H1 (cell line): ENCODE data around the gene PRRT4. TPM values are rescaled to one million over a fixed set of nuclear protein-coding genes. Genes with fewer than 3 reads are reported as not detected.

Experiments
- CTCF ChIA-PET: fragments of 300-600 bp; sonication (Branson Sonifier 250); formaldehyde crosslinking; loops from one replicate; lab custom pipeline; 2021; ENCODE audit not compliant: partially characterized antibody; lab: Charles Lee
- POLR2A ChIA-PET: fragments of 300-600 bp; sonication (Branson Sonifier 250); formaldehyde crosslinking; loops from one replicate; lab custom pipeline; 2021; ENCODE audit warnings: inconsistent platforms; ENCODE audit not compliant: partially characterized antibody; lab: Charles Lee
- DNase-seq, 2 experiments: peaks; one replicate each; pipeline versions ENCODE4 v3.0.0 to v3.0.0-alpha.2; 2010 to 2022; ENCODE audit warnings: low spot score in 2 of 2, low read depth in 1 of 2, mixed read lengths in 1 of 2
- FAIRE-seq: peaks from 2 replicates; lab custom pipeline; 2011; peaks lifted over from hg19 to GRCh38; lab: Jason Lieb, UNC
- H2AFZ ChIP-seq: 2 replicates; pipeline ENCODE4 v1.8.1; 2012; ENCODE audit warnings: low read length, inconsistent platforms
- H2AK5ac ChIP-seq: 2 replicates; pipeline ENCODE4 v1.6.1; 2013; ENCODE audit warnings: low read depth, low read length
- H2BK120ac ChIP-seq: replicated peaks from 2 replicates; pipeline ENCODE3; 2013; ENCODE audit warnings: low read depth, low read length, inconsistent platforms
- H2BK12ac ChIP-seq: 2 replicates; pipeline ENCODE4 v1.6.1; 2013; ENCODE audit warnings: low read depth, low read length
- H2BK15ac ChIP-seq: 2 replicates; pipeline ENCODE4 v1.6.1; 2013; ENCODE audit warnings: low read length
- H2BK20ac ChIP-seq: 2 replicates; pipeline ENCODE4 v1.6.1; 2013; ENCODE audit warnings: low read length
- H2BK5ac ChIP-seq: 2 replicates; pipeline ENCODE4 v1.6.1; 2013; ENCODE audit warnings: low read depth, low read length
- H3K14ac ChIP-seq: 2 replicates; pipeline ENCODE4 v1.6.1; 2013; ENCODE audit warnings: inconsistent platforms; ENCODE audit not compliant: insufficient read length
- H3K18ac ChIP-seq: 2 replicates; pipeline ENCODE4 v1.6.1; 2013; ENCODE audit warnings: low read length; ENCODE audit errors: extremely low read depth
- H3K23ac ChIP-seq: 2 replicates; pipeline ENCODE4 v1.6.1; 2013; ENCODE audit warnings: inconsistent platforms; ENCODE audit not compliant: insufficient read length
- H3K23me2 ChIP-seq: 2 replicates; pipeline ENCODE4 v1.6.1; 2013; ENCODE audit warnings: low read depth, low read length
- H3K27ac ChIP-seq: 2 replicates; pipeline ENCODE4 v1.6.1; 2011; ENCODE audit warnings: low read depth, low read length, inconsistent platforms
- H3K27me3 ChIP-seq, 4 experiments: replicated peaks in 1 of 4; 1 replicate in 1 of 4; 2 replicates in 3 of 4; pipeline versions ENCODE4 v1.6.1 to v1.8.1; 2011 to 2013; ENCODE audit warnings: low read length in 3 of 4, mild to moderate bottlenecking in 3 of 4, inconsistent platforms in 2 of 4, mixed read lengths in 2 of 4, moderate library complexity in 1 of 4; ENCODE audit not compliant: control insufficient read depth in 3 of 4, insufficient read depth in 3 of 4; ENCODE audit errors: extremely low read depth in 1 of 4
- H3K36me3 ChIP-seq, 4 experiments: 2 replicates each; pipeline versions ENCODE4 v1.6.1 to v1.8.1; 2011 to 2013; ENCODE audit warnings: mild to moderate bottlenecking in 4 of 4, low read length in 3 of 4, moderate library complexity in 2 of 4, control low read depth in 1 of 4, inconsistent platforms in 1 of 4; ENCODE audit not compliant: insufficient read depth in 4 of 4, control insufficient read depth in 2 of 4
- H3K4ac ChIP-seq: replicated peaks from 2 replicates; pipeline ENCODE3; 2013; ENCODE audit warnings: low read length, low read depth, mixed read lengths, inconsistent platforms; ENCODE audit not compliant: insufficient read length
- H3K4me1 ChIP-seq, 4 experiments: replicated peaks in 1 of 4; 1 replicate in 1 of 4; 2 replicates in 3 of 4; pipeline versions ENCODE4 v1.6.1 to v1.8.1; 2011 to 2013; ENCODE audit warnings: low read length in 3 of 4, inconsistent platforms in 2 of 4, mixed read lengths in 1 of 4; ENCODE audit not compliant: insufficient read depth in 4 of 4, control insufficient read depth in 3 of 4
- H3K4me2 ChIP-seq, 2 experiments: 2 replicates each; pipeline versions ENCODE4 v1.6.1 to v1.8.1; 2011 to 2013; ENCODE audit warnings: low read depth in 2 of 2, low read length in 2 of 2, control low read depth in 1 of 2, inconsistent platforms in 1 of 2, mild to moderate bottlenecking in 1 of 2; ENCODE audit not compliant: insufficient read depth in 1 of 2
- H3K4me3 ChIP-seq, 4 experiments: fragments of 200-600, 300-600 bp in 1 of 4; sonication (generic), shearing (Covaris generic), sonication (Bioruptor Twin) in 1 of 4; 2 replicates each; pipeline versions ENCODE4 v1.5.1 to v1.8.1; 2011 to 2016; ENCODE audit warnings: low read length in 4 of 4, low read depth in 3 of 4, control low read depth in 2 of 4, inconsistent platforms in 2 of 4, mild to moderate bottlenecking in 2 of 4, mixed read lengths in 1 of 4, moderate library complexity in 1 of 4; ENCODE audit not compliant: insufficient read depth in 2 of 4; ENCODE audit errors: extremely low read depth in 1 of 4
- H3K56ac ChIP-seq: replicated peaks from 2 replicates; pipeline ENCODE3; 2013; ENCODE audit warnings: low read depth, mild to moderate bottlenecking, mixed read lengths, low read length, inconsistent platforms; ENCODE audit not compliant: insufficient read length
- H3K79me1 ChIP-seq: 2 replicates; pipeline ENCODE4 v1.6.1; 2013; ENCODE audit warnings: low read depth, low read length, control low read depth
- H3K79me2 ChIP-seq, 2 experiments: 2 replicates each; pipeline versions ENCODE4 v1.6.1 to v1.8.1; 2012 to 2013; ENCODE audit warnings: low read length in 2 of 2, mild to moderate bottlenecking in 2 of 2, inconsistent platforms in 1 of 2; ENCODE audit not compliant: insufficient read depth in 2 of 2, control insufficient read depth in 1 of 2
- H3K9ac ChIP-seq, 4 experiments: replicated peaks in 1 of 4; 1 replicate in 1 of 4; 2 replicates in 3 of 4; pipeline versions ENCODE4 v1.6.1 to v1.8.1; 2011 to 2013; ENCODE audit warnings: low read depth in 3 of 4, low read length in 3 of 4, control low read depth in 2 of 4, mild to moderate bottlenecking in 2 of 4, moderate library complexity in 2 of 4, inconsistent platforms in 1 of 4; ENCODE audit errors: extremely low read depth in 1 of 4
- H3K9me3 ChIP-seq, 2 experiments: 2 replicates each; pipeline versions ENCODE4 v1.6.1 to v1.8.1; 2012 to 2013; ENCODE audit warnings: mild to moderate bottlenecking in 2 of 2, moderate library complexity in 2 of 2, control low read depth in 1 of 2, inconsistent platforms in 1 of 2, low read depth in 1 of 2, low read length in 1 of 2, mixed read lengths in 1 of 2; ENCODE audit not compliant: insufficient read depth in 2 of 2
- H4K20me1 ChIP-seq, 2 experiments: replicated peaks in 1 of 2; 2 replicates each; pipeline versions ENCODE3 to v1.8.1; 2011 to 2013; ENCODE audit warnings: inconsistent platforms in 2 of 2, low read length in 2 of 2, mild to moderate bottlenecking in 1 of 2; ENCODE audit not compliant: insufficient read depth in 2 of 2, control insufficient read depth in 1 of 2
- H4K5ac ChIP-seq: 2 replicates; pipeline ENCODE4 v1.6.1; 2013; ENCODE audit warnings: low read length, low read depth, mixed read lengths, inconsistent platforms; ENCODE audit not compliant: insufficient read length
- H4K8ac ChIP-seq: 2 replicates; pipeline ENCODE4 v1.8.0; 2013; ENCODE audit warnings: mild to moderate bottlenecking, moderate library complexity, low read length, inconsistent platforms; ENCODE audit not compliant: insufficient read depth; ENCODE audit errors: extremely low read depth
- H4K91ac ChIP-seq: replicated peaks from 2 replicates; pipeline ENCODE3; 2013; ENCODE audit warnings: low read length, mixed read lengths, inconsistent platforms; ENCODE audit not compliant: insufficient read length
- BACH1 ChIP-seq: IDR thresholded peaks from 2 replicates; pipeline ENCODE4 v1.6.1; 2012; ENCODE audit warnings: low read length, improper control_type of control experiment
- CBX8 ChIP-seq: fragments of 300-800, 300-1000 bp; sonication (generic); IDR thresholded peaks from 2 replicates; pipeline ENCODE4 v1.7.1; 2016; ENCODE audit warnings: low read depth, low read length, borderline replicate concordance
- CHD1 ChIP-seq: IDR thresholded peaks from 2 replicates; pipeline ENCODE4 v1.6.1; 2012; ENCODE audit warnings: low read depth, low read length, improper control_type of control experiment
- MAFK ChIP-seq: IDR thresholded peaks from 2 replicates; pipeline ENCODE4 v1.6.1; 2012; ENCODE audit warnings: low read depth, mild to moderate bottlenecking, improper control_type of control experiment, low read length
- NRF1 ChIP-seq: IDR thresholded peaks from 2 replicates; pipeline ENCODE4 v1.6.1; 2011; ENCODE audit warnings: mild to moderate bottlenecking, low read depth, low read length, improper control_type of control experiment
- POLR2A ChIP-seq, 2 experiments: IDR thresholded peaks; 1 replicate in 1 of 2; 2 replicates in 1 of 2; pipeline ENCODE4 v1.6.1; 2011; ENCODE audit warnings: low read depth in 2 of 2, low read length in 2 of 2, mild to moderate bottlenecking in 2 of 2; ENCODE audit errors: control extremely low read depth in 1 of 2
- RFX5 ChIP-seq: IDR thresholded peaks from 2 replicates; pipeline ENCODE4 v1.6.1; 2011; ENCODE audit warnings: low read depth, low read length, improper control_type of control experiment, borderline replicate concordance
- RNF2 ChIP-seq: fragments of 200-900, 300-1000 bp; sonication (generic); IDR thresholded peaks from 2 replicates; pipeline ENCODE4 v1.7.1; 2016; ENCODE audit warnings: borderline replicate concordance, low read depth, mild to moderate bottlenecking, antibody characterized with exemption, low read length; ENCODE audit not compliant: poor library complexity, severe bottlenecking; ENCODE audit errors: missing control alignments
- SAP30 ChIP-seq: fragments of 300-600 bp; sonication (generic); IDR thresholded peaks from 2 replicates; pipeline ENCODE4 v1.7.1; 2012; ENCODE audit warnings: low read length, moderate library complexity, mild to moderate bottlenecking, inconsistent platforms; ENCODE audit not compliant: insufficient read depth, insufficient replicate concordance
- TAF1 ChIP-seq: IDR thresholded peaks from 2 replicates; pipeline ENCODE4 v1.6.1; 2011; ENCODE audit warnings: mild to moderate bottlenecking, low read depth, low read length
- TEAD4 ChIP-seq: IDR thresholded peaks from 2 replicates; pipeline ENCODE4 v1.6.1; 2012; ENCODE audit warnings: low read depth, low read length, inconsistent platforms, mixed read lengths
- ZNF274 ChIP-seq: IDR thresholded peaks from 2 replicates; pipeline ENCODE4 v1.7.0; 2012; ENCODE audit warnings: low read length, borderline replicate concordance; ENCODE audit errors: extremely low read depth
- whole genome bisulfite sequencing, 2 experiments: shearing (Covaris generic) in 1 of 2; methylation state at CpG; one replicate each; pipeline versions ENCODE4 v1.1.6 to v1.1.7; 2013 to 2015; ENCODE audit warnings: low lambda C conversion rate in 2 of 2, mixed read lengths in 2 of 2, inconsistent platforms in 1 of 2, low coverage in 1 of 2, missing lambda C conversion rate in 1 of 2; ENCODE audit not compliant: insufficient replicate concordance in 2 of 2, insufficient coverage in 1 of 2, insufficient read length in 1 of 2; ENCODE audit errors: extremely low coverage in 1 of 2, missing lambda C conversion rate in 1 of 2; 5-methylcytosine and 5-hydroxymethylcytosine counted together
- polyA plus RNA-seq, 7 experiments: library from polyadenylated mRNA; depleted of rRNA in 3 of 7; stranded (reverse) in 5 of 7; unstranded in 2 of 7; fragments of >200 nt in 5 of 7; fragments of 200-250 nt in 2 of 7; gene quantifications; 1 replicate in 5 of 7; 2 replicates in 1 of 7; 4 replicates in 1 of 7; pipeline versions ENCODE4 v1.2.1 to v1.2.3, GENCODE V29; 2011 to 2013; ENCODE audit warnings: missing spikeins in 2 of 7, mixed read lengths in 2 of 7
- total RNA-seq: library from RNA; stranded (reverse); fragmentation: NEBNext Ultra II Directional; extraction: Animal tissue kit (Norgen Biotek cat#: 25700); gene quantifications from 2 replicates; pipeline ENCODE4 v1.2.1, GENCODE V29; 2021
- TF ChIP-seq, protein P1 (sequence below): IDR thresholded peaks from 2 replicates; pipeline ENCODE4 v1.6.1; 2011; ENCODE audit warnings: low read depth, mild to moderate bottlenecking, low read length; ENCODE audit not compliant: insufficient read depth

The PRRT4 gene
- total and polyA plus RNA-seq, 2 of the 8 experiments (the other 6 are each of a cell fraction or from before 2014, with no cell fraction given) = 0.34 to 1.0 TPM

DNA sequence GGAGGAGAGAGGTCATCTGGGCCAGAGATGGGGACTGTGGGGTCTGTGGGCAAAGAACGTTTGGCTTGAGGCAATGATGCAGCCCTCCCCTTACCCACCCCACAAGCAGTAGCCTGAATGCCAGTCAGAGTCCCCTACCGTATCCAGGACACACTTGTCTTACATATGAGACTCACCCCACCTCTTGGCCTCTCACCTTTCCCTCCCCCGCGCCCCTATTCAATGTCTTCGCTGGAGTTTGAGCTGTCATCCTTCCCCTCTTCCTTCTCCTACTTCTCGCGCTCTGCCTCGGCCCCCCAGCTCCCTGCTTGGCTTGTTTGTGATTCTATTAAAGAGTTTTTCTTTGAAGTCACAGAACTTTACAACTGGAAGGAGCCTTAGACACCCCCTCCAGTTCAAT is 8.9 kb downstream of the PRRT4 start:
- Histone ChIP-seq H3K56ac (no peak overlapping the region), H3K4ac (no peak overlapping the region), H4K20me1 (peaks cover 0 to 1% of the 10 kb centered on the region in 2 experiments), H3K79me2 (no peaks in the 10 kb centered on the region), H3K9me3 (no peaks in the 10 kb centered on the region; a peak in 1 of 4 replicates), H3K9ac (no peak overlapping the region), H4K5ac (no peak overlapping the region), H3K4me1 (peaks cover 0 to 7% (median 5%) of the 10 kb centered on the region in 4 experiments; a peak in 6 of 7 replicates), H3K4me2 (peak overlapping the region in 1 of 2 experiments; percentile 69; a peak in 1 of 4 replicates), H3K79me1 (no peaks in the 10 kb centered on the region), H3K4me3 (0 out of 8 replicates have a peak overlapping the region, but pooled peaks of 1 of the 4 experiments have one; percentile 18), H2BK120ac (no peak overlapping the region), H2AFZ (0 out of 2 replicates have a peak overlapping the region, but pooled peaks have one; percentile 52), H3K23me2 (peaks cover 3% of the 10 kb centered on the region; the same call in 1 of the 2 replicates), H3K23ac (no peak overlapping the region), H3K36me3 (peaks cover 0 to 6% (median 0%) of the 10 kb centered on the region in 4 experiments; a peak in 1 of 8 replicates), H2BK20ac (no peak overlapping the region), H3K27me3 (peaks cover 34 to 71% (median 57%) of the 10 kb centered on the region in 4 experiments), H3K27ac (no peak overlapping the region), H4K8ac (no peak overlapping the region), H2BK12ac (no peak overlapping the region), H3K18ac (peak overlapping the region; percentile 71; the same call in 1 of the 2 replicates), H2BK15ac (no peak overlapping the region), H2BK5ac (no peak overlapping the region), H3K14ac (no peak overlapping the region), H2AK5ac (no peak overlapping the region), H4K91ac (no peak overlapping the region)
- WGBS, 2 experiments = 69% methylated on average over 7 of the region's 8 CpGs; no CpG with 5 or more reads in 1 of the 2 experiments
- no peak for FAIRE-seq
- ChIA-PET POLR2A (interaction anchor here (0.9 kb wide), 1 partner anchor 29 kb away, joined by 3 read pairs; no protein-coding TSS in a partner anchor), CTCF (interaction anchor here (0.7 to 11.5 kb wide), 8 partner anchors 8 to 467 kb away, joined by 3 to 274 read pairs (median 4); no protein-coding TSS in a partner anchor)
- no peak for DNase-seq
- TF ChIP-seq TAF1 (no peak), NRF1 (no peak), RFX5 (no peak), CHD1 (no peak), CBX8 (no peak), ZNF274 (no peak), RNF2 (no peak), TEAD4 (no peak), SAP30 (no peak), BACH1 (no peak), POLR2A (IDR thresholded peaks at IDR 0.05; ENCODE audit: control extremely low read depth in 1 of 2, low read depth in 2 of 2, low read length in 2 of 2) (no peak), MAFK (no peak)
- TF ChIP-seq, protein P1, sequence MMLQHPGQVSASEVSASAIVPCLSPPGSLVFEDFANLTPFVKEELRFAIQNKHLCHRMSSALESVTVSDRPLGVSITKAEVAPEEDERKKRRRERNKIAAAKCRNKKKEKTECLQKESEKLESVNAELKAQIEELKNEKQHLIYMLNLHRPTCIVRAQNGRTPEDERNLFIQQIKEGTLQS = no peak
